Central memory CD4-positive, alpha-beta T cell (primary cell): ENCODE results near the gene FAM171A1.

ENCODE experiments used
- DNase-seq: peaks from one replicate; pipeline ENCODE4 v3.0.0; 2022

FAM171A1 gene

GRCh38 chr10:15200626-15201025 is 170.5 kb downstream of the FAM171A1 start:
- DNase-seq, result no peak

GRCh38 chr10:15197911-15198310 is 173.2 kb downstream of the FAM171A1 start:
- no peak for DNase-seq

GRCh38 chr10:15197276-15197675 is 173.8 kb downstream of the FAM171A1 start:
- DNase-seq, result no peak

GRCh38 chr10:15196021-15196834 is 174.9 kb downstream of the FAM171A1 start:
- no peak for DNase-seq

GRCh38 chr10:15189133-15189885 is 181.8 kb downstream of the FAM171A1 start:
- no peak for DNase-seq

- DNase-seq, result no peak
These were observed 182.5 kb downstream of the FAM171A1 start for GRCh38 chr10:15188603-15189002.

- DNase-seq, result no peak
These were observed 187.2 kb downstream of the FAM171A1 start for GRCh38 chr10:15183689-15184481.

GRCh38 chr10:15182540-15183207 is 188.4 kb downstream of the FAM171A1 start:
- DNase-seq, result no peak

GRCh38 chr10:15181576-15182156 is 189.4 kb downstream of the FAM171A1 start:
- no peak for DNase-seq

GRCh38 chr10:15180736-15181135 is 190.4 kb downstream of the FAM171A1 start:
- DNase-seq, result no peak

- DNase-seq, result no peak
These were observed 194.8 kb downstream of the FAM171A1 start for GRCh38 chr10:15176269-15176668.

GRCh38 chr10:15175587-15175986 is 195.5 kb downstream of the FAM171A1 start:
- no peak for DNase-seq

- no peak for DNase-seq
These were observed 198.7 kb downstream of the FAM171A1 start for GRCh38 chr10:15172306-15172840.

- DNase-seq, result peak; percentile 77
These were observed 201.3 kb downstream of the FAM171A1 start for GRCh38 chr10:15169555-15170401.

- peak; percentile 92 for DNase-seq
These were observed 202.1 kb downstream of the FAM171A1 start for GRCh38 chr10:15168786-15169554.

- DNase-seq, result no peak
These were observed 202.8 kb downstream of the FAM171A1 start, which contains the start of gene NMT2 for GRCh38 chr10:15168291-15168785. TSS of gene NMT2 (minus strand) at chr10:15168693. CDS start at chr10:15168612, 81 bp downstream.

GRCh38 chr10:15167411-15168290 is 203.4 kb downstream of the FAM171A1 start:
- no peak for DNase-seq

- DNase-seq, result no peak
These were observed 204.8 kb downstream of the FAM171A1 start for GRCh38 chr10:15166325-15166724.
